SJSA1 (cell line): ENCODE data around the gene ZNF625. TPM values are rescaled to one million over a fixed set of nuclear protein-coding genes. Genes with fewer than 3 reads are reported as not detected.

Experiments used
- DNase-seq, 2 experiments: peaks; one replicate each; pipeline ENCODE4 v3.0.0-alpha.2; 2015 to 2020; ENCODE audit warnings: low spot score in 2 of 2, low read depth in 1 of 2
- H3K27ac ChIP-seq: fragments of 250-450 bp; sonication (Bioruptor Pico); 2 replicates; pipeline ENCODE4 v1.5.1; 2020; ENCODE audit warnings: mild to moderate bottlenecking, moderate library complexity
- H3K27me3 ChIP-seq: fragments of 250-450 bp; sonication (Bioruptor Pico); replicated peaks from 2 replicates; pipeline ENCODE4 v1.5.1; 2020; ENCODE audit warnings: mild to moderate bottlenecking, moderate library complexity
- H3K36me3 ChIP-seq: fragments of 250-450 bp; sonication (Bioruptor Pico); 2 replicates; pipeline ENCODE4 v1.5.1; 2020; ENCODE audit warnings: mild to moderate bottlenecking
- H3K4me1 ChIP-seq: fragments of 250-450 bp; sonication (Bioruptor Pico); replicated peaks from 2 replicates; pipeline ENCODE4 v1.6.1; 2021; ENCODE audit warnings: mild to moderate bottlenecking
- H3K4me3 ChIP-seq: fragments of 250-450 bp; sonication (Bioruptor Pico); 2 replicates; pipeline ENCODE4 v1.5.1; 2020; ENCODE audit warnings: mild to moderate bottlenecking
- H3K9me3 ChIP-seq: fragments of 250-450 bp; sonication (Bioruptor Pico); replicated peaks from 2 replicates; pipeline ENCODE4 v1.5.1; 2020; ENCODE audit warnings: mild to moderate bottlenecking
- total RNA-seq: library from RNA; depleted of rRNA; stranded (reverse); fragments of >200 nt; shearing (Covaris generic); gene quantifications from 2 replicates; pipeline ENCODE4 v1.2.3, GENCODE V29; 2014; rRNA removed

The ZNF625 gene
- total RNA-seq, result 2.6 and 8.4 TPM in 2 replicates

GRCh38 chr19:12156223-12157058 is at the start of gene ZNF625:
TSS of gene ZNF625 (minus strand) at chr19:12156734. CDS start at chr19:12156558, 176 bp downstream.
- H3K27ac ChIP-seq, result peak within 1 kb of the TSS; percentile 27
- peak; percentile 71 to 90 for DNase-seq
- peaks cover 35% of the 10 kb centered on the region for H3K36me3 ChIP-seq

GRCh38 chr19:12205296-12205695 is 48.8 kb upstream of the ZNF625 start:
- DNase-seq, result no peak
- H3K4me3 ChIP-seq, result no peak overlapping the region
- peaks cover 31% of the 10 kb centered on the region for H3K9me3 ChIP-seq
- H3K27me3 ChIP-seq, result no peaks in the 10 kb centered on the region
- H3K4me1 ChIP-seq, result no peaks in the 10 kb centered on the region
- H3K27ac ChIP-seq, result no peak overlapping the region
- no peaks in the 10 kb centered on the region for H3K36me3 ChIP-seq

More at GRCh38 chr19:12156223-12157058, at the start of gene ZNF625:
- Histone ChIP-seq H3K4me1 (peaks cover 3% of the 10 kb centered on the region; the same call in 1 of the 2 replicates), H3K9me3 (peaks cover 5% of the 10 kb centered on the region; the same call in 1 of the 2 replicates), H3K4me3 (peak within 1 kb of the TSS; percentile 64), H3K27me3 (no peaks in the 10 kb centered on the region)

- no peaks in the 10 kb centered on the region for H3K36me3 ChIP-seq
- DNase-seq, result no peak
- H3K4me1 ChIP-seq, result no peaks in the 10 kb centered on the region
- H3K27ac ChIP-seq, result no peak overlapping the region
- peaks cover 23% of the 10 kb centered on the region for H3K9me3 ChIP-seq
- H3K27me3 ChIP-seq, result no peaks in the 10 kb centered on the region
- H3K4me3 ChIP-seq, result no peak overlapping the region
Observed at GRCh38 chr19:12202250-12202649, 45.7 kb upstream of the ZNF625 start.

- no peaks in the 10 kb centered on the region for H3K27me3 ChIP-seq
- H3K9me3 ChIP-seq, result peaks cover 23% of the 10 kb centered on the region
- DNase-seq, result no peak
- H3K4me1 ChIP-seq, result no peaks in the 10 kb centered on the region
- no peak overlapping the region for H3K27ac ChIP-seq
- no peaks in the 10 kb centered on the region for H3K36me3 ChIP-seq
- no peak overlapping the region for H3K4me3 ChIP-seq
Observed at GRCh38 chr19:12199757-12200419, 43.4 kb upstream of the ZNF625 start.

- Histone ChIP-seq H3K27ac (no peak overlapping the region), H3K9me3 (peaks cover 22% of the 10 kb centered on the region), H3K36me3 (no peaks in the 10 kb centered on the region), H3K4me1 (no peaks in the 10 kb centered on the region), H3K27me3 (no peaks in the 10 kb centered on the region), H3K4me3 (no peak overlapping the region)
- DNase-seq, result no peak
Observed at GRCh38 chr19:12198136-12198535, 41.6 kb upstream of the ZNF625 start.

GRCh38 chr19:12194827-12195731 is 38.5 kb upstream of the ZNF625 start:
- Histone ChIP-seq H3K27me3 (no peaks in the 10 kb centered on the region), H3K4me1 (no peaks in the 10 kb centered on the region), H3K9me3 (peaks cover 23% of the 10 kb centered on the region), H3K27ac (no peak overlapping the region), H3K4me3 (no peak overlapping the region), H3K36me3 (peaks cover 14% of the 10 kb centered on the region)
- DNase-seq, result no peak

- Histone ChIP-seq H3K27ac (no peak overlapping the region), H3K27me3 (no peaks in the 10 kb centered on the region), H3K36me3 (peaks cover 64% of the 10 kb centered on the region), H3K9me3 (peaks cover 53% of the 10 kb centered on the region), H3K4me1 (no peaks in the 10 kb centered on the region), H3K4me3 (no peak overlapping the region)
- DNase-seq, result no peak
Observed at GRCh38 chr19:12187625-12188024, 31.1 kb upstream of the ZNF625 start.

- Histone ChIP-seq H3K9me3 (peaks cover 38% of the 10 kb centered on the region), H3K27ac (no peak overlapping the region), H3K4me1 (no peaks in the 10 kb centered on the region), H3K27me3 (no peaks in the 10 kb centered on the region), H3K36me3 (peaks cover 15% of the 10 kb centered on the region), H3K4me3 (no peak overlapping the region)
- DNase-seq, result no peak
Observed at GRCh38 chr19:12180377-12180776, 23.8 kb upstream of the ZNF625 start.

GRCh38 chr19:12166626-12167025 is 10.1 kb upstream of the ZNF625 start:
- Histone ChIP-seq H3K27ac (no peak overlapping the region), H3K36me3 (peaks cover 39% of the 10 kb centered on the region), H3K9me3 (peaks cover 4% of the 10 kb centered on the region; the same call in 1 of the 2 replicates), H3K4me1 (peaks cover 7% of the 10 kb centered on the region), H3K4me3 (no peak overlapping the region), H3K27me3 (no peaks in the 10 kb centered on the region)
- no peak for DNase-seq

GRCh38 chr19:12163826-12164225 is 7.3 kb upstream of the ZNF625 start:
- Histone ChIP-seq H3K4me1 (peaks cover 7% of the 10 kb centered on the region), H3K36me3 (peaks cover 20% of the 10 kb centered on the region), H3K27me3 (no peaks in the 10 kb centered on the region), H3K4me3 (peak overlapping the region; percentile 86), H3K27ac (peak overlapping the region; percentile 87; the same call in 1 of the 2 replicates), H3K9me3 (no peaks in the 10 kb centered on the region)
- no peak for DNase-seq

GRCh38 chr19:12162882-12163806 is 6.6 kb upstream of the ZNF625 start, which contains the start of gene ZNF136:
TSS of gene ZNF136 (plus strand) at chr19:12163096. CDS start at chr19:12163204, 108 bp downstream.
- Histone ChIP-seq H3K27ac (peak within 1 kb of the TSS; percentile 87), H3K4me3 (peak within 1 kb of the TSS; percentile 86), H3K36me3 (peaks cover 20% of the 10 kb centered on the region), H3K9me3 (no peaks in the 10 kb centered on the region), H3K27me3 (no peaks in the 10 kb centered on the region), H3K4me1 (peaks cover 7% of the 10 kb centered on the region)
- peak; percentile 85 to 94 for DNase-seq

GRCh38 chr19:12162513-12162881 is 6.0 kb upstream of the ZNF625 start:
- no peak for DNase-seq
- peak overlapping the region; percentile 86 for H3K4me3 ChIP-seq
- H3K27ac ChIP-seq, result no peak overlapping the region
- H3K36me3 ChIP-seq, result peaks cover 20% of the 10 kb centered on the region
- no peaks in the 10 kb centered on the region for H3K27me3 ChIP-seq
- peaks cover 7% of the 10 kb centered on the region for H3K4me1 ChIP-seq
- H3K9me3 ChIP-seq, result no peaks in the 10 kb centered on the region
